Lower leg skin (tissue), 4 donors: Measurements from ENCODE around the gene RCOR1. TPM values are rescaled to one million over a fixed set of nuclear protein-coding genes. Genes with fewer than 3 reads are reported as not detected.

Source experiments
- DNase-seq, 2 donors: peaks; one replicate each; pipeline ENCODE4 v3.0.0-alpha.2; 2019; ENCODE audit warnings: low spot score in 2 of 2
- H3K4me3 ChIP-seq: fragments of 200-600 bp; sonication (generic); 2 replicates; pipeline ENCODE4 v1.5.1; 2017; ENCODE audit warnings: mild to moderate bottlenecking, low read depth; ENCODE audit not compliant: poor library complexity, severe bottlenecking
- CTCF ChIP-seq, 3 donors: fragments of 450-650 bp; IDR thresholded peaks; one replicate each; pipeline ENCODE4 v1.5.1; 2016; ENCODE audit warnings: antibody characterized with exemption in 3 of 3, mild to moderate bottlenecking in 3 of 3, moderate library complexity in 2 of 3
- POLR2A ChIP-seq, 2 donors: fragments of 450-650 bp; IDR thresholded peaks; one replicate each; pipeline ENCODE4 v1.6.1; 2016 to 2017; ENCODE audit warnings: antibody characterized with exemption in 2 of 2, mild to moderate bottlenecking in 1 of 2, moderate library complexity in 1 of 2
- WGBS, 2 donors: methylation state at CpG; one replicate each; pipeline ENCODE4 v1.1.5; 2018; 5-methylcytosine and 5-hydroxymethylcytosine counted together
- intact Hi-C: fragments of 100-400 bp; cut with DNase I; formaldehyde crosslinking; loops from one replicate; pipeline ENCODE4 v1.15.0; 2023; ENCODE audit warnings: low total_unique reads
- total RNA-seq, 4 donors: library from RNA; depleted of rRNA; stranded (reverse); fragments of >200 nt; gene quantifications; one replicate each; pipeline ENCODE4 v1.1.0, GENCODE V29; 2016

Gene RCOR1
- total RNA-seq, 4 donors from 2014 or later, result 20.1 to 25.3 (median 22.9) TPM

GRCh38 chr14:102776761-102777710, 184.6 kb downstream of the RCOR1 start, which contains the start of gene TRAF3:
Gene TRAF3 (plus strand): TSS chr14:102777449. CDS start chr14:102870202, 92,753 bp downstream.
- DNase-seq, result no peak
- peak within 1 kb of the TSS; percentile 81 for H3K4me3 ChIP-seq
- intact Hi-C loops, result no loop called here
- no peak for TF ChIP-seq POLR2A (IDR thresholded peaks at IDR 0.05)
- no peak for TF ChIP-seq CTCF (IDR thresholded peaks at IDR 0.05)
- WGBS, 2 donors, result 34 to 38% methylated on average over 32 to 56 of the region's 163 CpGs

- WGBS, 2 donors, result 0% methylated on average over 7 to 51 of the region's 98 CpGs
- H3K4me3 ChIP-seq, result peak overlapping the region; percentile 81
- intact Hi-C loops, result no loop called here
- DNase-seq, result no peak
- no peak for TF ChIP-seq POLR2A (IDR thresholded peaks at IDR 0.05)
- no peak for TF ChIP-seq CTCF (IDR thresholded peaks at IDR 0.05)
These were observed 185.4 kb downstream of the RCOR1 start for GRCh38 chr14:102777711-102778337.

- no peak for DNase-seq
- peak overlapping the region; percentile 81 for H3K4me3 ChIP-seq
- intact Hi-C loops, result no loop called here
- WGBS, 2 donors, result 9% methylated on average over 28 to 29 of the region's 29 CpGs
- TF ChIP-seq POLR2A (IDR thresholded peaks at IDR 0.05) (no peak), CTCF (IDR thresholded peaks at IDR 0.05) (no peak)
These were observed 186.1 kb downstream of the RCOR1 start for GRCh38 chr14:102778338-102779083.

GRCh38 chr14:102779084-102779462, 186.6 kb downstream of the RCOR1 start:
- intact Hi-C loops, result no loop called here
- WGBS, 2 donors, result 48 to 52% methylated on average over 4 of the region's 4 CpGs
- no peak for TF ChIP-seq CTCF (IDR thresholded peaks at IDR 0.05)
- TF ChIP-seq POLR2A (IDR thresholded peaks at IDR 0.05), result no peak
- no peak overlapping the region for H3K4me3 ChIP-seq
- no peak for DNase-seq

GRCh38 chr14:102779574-102780315, 187.3 kb downstream of the RCOR1 start:
- intact Hi-C loops, result no loop called here
- DNase-seq, result no peak
- WGBS, 2 donors, result 88 to 90% methylated on average over 13 of the region's 13 CpGs
- no peak overlapping the region for H3K4me3 ChIP-seq
- TF ChIP-seq CTCF (IDR thresholded peaks at IDR 0.05), result no peak
- no peak for TF ChIP-seq POLR2A (IDR thresholded peaks at IDR 0.05)
